H9 (cell line): Measurements from ENCODE around the gene HES6. TPM values are rescaled to one million over a fixed set of nuclear protein-coding genes. Genes with fewer than 3 reads are reported as not detected.

ENCODE experiments used
- DNase-seq: peaks from one replicate; pipeline ENCODE4 v3.0.0-alpha.2; 2017
- H2AFZ ChIP-seq: one replicate; pipeline ENCODE4 v1.6.1; 2013; ENCODE audit warnings: mild to moderate bottlenecking, low read length, control low read depth, moderate library complexity
- H2AK5ac ChIP-seq: 2 replicates; pipeline ENCODE4 v1.6.1; 2013; ENCODE audit warnings: low read length, control low read depth, mixed read lengths; ENCODE audit not compliant: insufficient read length
- H2BK120ac ChIP-seq: one replicate; pipeline ENCODE4 v1.6.1; 2013; ENCODE audit warnings: low read depth, mild to moderate bottlenecking, low read length, control low read depth, inconsistent platforms; ENCODE audit not compliant: poor library complexity, severe bottlenecking
- H2BK12ac ChIP-seq: 2 replicates; pipeline ENCODE4 v1.6.1; 2013; ENCODE audit warnings: low read length, control low read depth, mixed read lengths, low read depth; ENCODE audit not compliant: insufficient read length
- H2BK15ac ChIP-seq: 2 replicates; pipeline ENCODE4 v1.6.1; 2013; ENCODE audit warnings: low read depth, low read length, control low read depth
- H2BK20ac ChIP-seq: one replicate; pipeline ENCODE4 v1.6.1; 2013; ENCODE audit warnings: low read depth, mild to moderate bottlenecking, low read length, control low read depth, inconsistent platforms; ENCODE audit not compliant: poor library complexity, severe bottlenecking
- H2BK5ac ChIP-seq: 2 replicates; pipeline ENCODE4 v1.6.1; 2013; ENCODE audit warnings: low read length, control low read depth, mixed read lengths; ENCODE audit not compliant: insufficient read length
- H3K14ac ChIP-seq: 2 replicates; pipeline ENCODE4 v1.6.1; 2013; ENCODE audit warnings: low read length, control low read depth; ENCODE audit not compliant: insufficient read depth
- H3K18ac ChIP-seq: 2 replicates; pipeline ENCODE4 v1.6.1; 2013; ENCODE audit warnings: low read depth, mild to moderate bottlenecking, mixed read lengths, low read length, control low read depth; ENCODE audit not compliant: insufficient read length
- H3K23ac ChIP-seq: 2 replicates; pipeline ENCODE4 v1.6.1; 2013; ENCODE audit warnings: low read length, control low read depth, mixed read lengths, low read depth; ENCODE audit not compliant: insufficient read length
- H3K23me2 ChIP-seq: 2 replicates; pipeline ENCODE4 v1.6.1; 2013; ENCODE audit warnings: low read depth, mild to moderate bottlenecking, mixed read lengths, low read length, control low read depth; ENCODE audit not compliant: insufficient read length, poor library complexity, severe bottlenecking
- H3K27ac ChIP-seq: 2 replicates; pipeline ENCODE4 v1.5.1; 2013; ENCODE audit warnings: low read length, control low read depth, mixed read lengths, low read depth; ENCODE audit not compliant: insufficient read length
- H3K27me3 ChIP-seq: 2 replicates; pipeline ENCODE4 v1.6.1; 2013; ENCODE audit warnings: low read length, control low read depth, inconsistent platforms; ENCODE audit not compliant: insufficient read depth
- H3K4ac ChIP-seq: 2 replicates; pipeline ENCODE4 v1.6.1; 2013; ENCODE audit warnings: low read depth, mild to moderate bottlenecking, control low read depth, inconsistent platforms, low read length, moderate library complexity
- H3K4me1 ChIP-seq: 2 replicates; pipeline ENCODE4 v1.6.1; 2013; ENCODE audit warnings: low read length, control low read depth, inconsistent platforms; ENCODE audit not compliant: insufficient read depth
- H3K4me2 ChIP-seq: 2 replicates; pipeline ENCODE4 v1.6.1; 2013; ENCODE audit warnings: low read length, control low read depth, mixed read lengths; ENCODE audit not compliant: insufficient read length, insufficient read depth
- H3K56ac ChIP-seq: 2 replicates; pipeline ENCODE4 v1.6.1; 2013; ENCODE audit warnings: low read depth, mild to moderate bottlenecking, mixed read lengths, low read length, control low read depth; ENCODE audit not compliant: insufficient read length
- H3K79me1 ChIP-seq: 2 replicates; pipeline ENCODE4 v1.6.1; 2013; ENCODE audit warnings: low read depth, mild to moderate bottlenecking, moderate library complexity, low read length, control low read depth, inconsistent platforms; ENCODE audit not compliant: insufficient read depth, poor library complexity, severe bottlenecking
- H3K79me2 ChIP-seq: 2 replicates; pipeline ENCODE4 v1.6.1; 2013; ENCODE audit warnings: low read length, control low read depth, inconsistent platforms; ENCODE audit not compliant: insufficient read depth
- H3K9ac ChIP-seq: 2 replicates; pipeline ENCODE4 v1.6.1; 2013; ENCODE audit warnings: low read length, control low read depth, mixed read lengths; ENCODE audit not compliant: insufficient read length; ENCODE audit errors: extremely low read depth
- H3K9me3 ChIP-seq: one replicate; pipeline ENCODE4 v1.6.1; 2013; ENCODE audit warnings: low read depth, low read length, inconsistent platforms; ENCODE audit not compliant: control insufficient read depth
- H3T11ph ChIP-seq: one replicate; pipeline ENCODE4 v1.6.1; 2013; ENCODE audit warnings: mild to moderate bottlenecking, low read length, control low read depth, inconsistent platforms
- H4K20me1 ChIP-seq: one replicate; pipeline ENCODE4 v1.6.1; 2013; ENCODE audit not compliant: control insufficient read depth, insufficient read length, insufficient read depth
- H4K5ac ChIP-seq: 2 replicates; pipeline ENCODE4 v1.6.1; 2013; ENCODE audit warnings: low read depth, mild to moderate bottlenecking, mixed read lengths, low read length, control low read depth; ENCODE audit not compliant: insufficient read length
- H4K8ac ChIP-seq: replicated peaks from 2 replicates; pipeline ENCODE4 v1.6.1; 2013; ENCODE audit warnings: low read length, control low read depth, mixed read lengths, low read depth; ENCODE audit not compliant: insufficient read length
- H4K91ac ChIP-seq: 2 replicates; pipeline ENCODE4 v1.6.1; 2013; ENCODE audit warnings: low read depth, mild to moderate bottlenecking, moderate library complexity, mixed read lengths, low read length, control low read depth; ENCODE audit not compliant: insufficient read length
- H3K27ac Mint-ChIP-seq, 3 experiments: 2 replicates in 2 of 3; 3 replicates in 1 of 3; pipeline ENCODE4 v1.8.0; 2020 to 2021; ENCODE audit warnings: mixed read lengths in 3 of 3, mild to moderate bottlenecking in 1 of 3, moderate library complexity in 1 of 3
- H3K27me3 Mint-ChIP-seq: 2 replicates; pipeline ENCODE4 v1.8.0; 2021; ENCODE audit warnings: low read depth, mild to moderate bottlenecking, moderate library complexity, mixed read lengths
- H3K36me3 Mint-ChIP-seq, 3 experiments: 2 replicates in 2 of 3; 3 replicates in 1 of 3; pipeline ENCODE4 v1.8.0; 2020 to 2021; ENCODE audit warnings: low read depth in 3 of 3, mixed read lengths in 3 of 3; ENCODE audit not compliant: insufficient read depth in 1 of 3
- H3K4me1 Mint-ChIP-seq, 2 experiments: 2 replicates each; pipeline ENCODE4 v1.8.0; 2020; ENCODE audit warnings: mixed read lengths in 2 of 2
- H3K4me3 Mint-ChIP-seq, 2 experiments: 2 replicates in 1 of 2; 3 replicates in 1 of 2; pipeline ENCODE4 v1.8.0; 2020 to 2021; ENCODE audit warnings: mild to moderate bottlenecking in 2 of 2, mixed read lengths in 2 of 2, moderate library complexity in 1 of 2
- H3K9me3 Mint-ChIP-seq, 2 experiments: 2 replicates in 1 of 2; 3 replicates in 1 of 2; pipeline ENCODE4 v1.8.0; 2020; ENCODE audit warnings: mild to moderate bottlenecking in 2 of 2, mixed read lengths in 2 of 2, moderate library complexity in 1 of 2
- CTCF ChIP-seq: fragments of 200-600 bp; sonication (generic); conservative IDR thresholded peaks from 3 replicates; pipeline ENCODE4 v1.8.0; 2021; ENCODE audit warnings: antibody characterized with exemption, mild to moderate bottlenecking
- WGBS: extraction: QIAGEN DNeasy Blood & Tissue Kit; methylation state at CpG from one replicate; pipeline ENCODE4 v1.1.7; 2013; ENCODE audit warnings: missing lambda C conversion rate, low lambda C conversion rate, mixed read lengths; ENCODE audit not compliant: insufficient read length; ENCODE audit errors: extremely low coverage; 5-methylcytosine and 5-hydroxymethylcytosine counted together
- total RNA-seq: library from RNA; stranded (reverse); gene quantifications from 2 replicates; pipeline ENCODE4 v1.2.1, GENCODE V29; 2021

The HES6 gene
- total RNA-seq, 1 experiment from 2014 or later = 27.1 TPM

- Mint-ChIP-seq H3K4me1 (peaks cover 0 to 2% of the 10 kb centered on the region in 2 experiments; a peak in 2 of 4 replicates), H3K9me3 (no peaks in the 10 kb centered on the region), H3K36me3 (peaks cover 6 to 44% (median 20%) of the 10 kb centered on the region in 3 experiments), H3K4me3 (no peak overlapping the region), H3K27me3 (no peaks in the 10 kb centered on the region), H3K27ac (no peak overlapping the region)
- H3K79me2 ChIP-seq = no peaks in the 10 kb centered on the region
- no peaks in the 10 kb centered on the region for H3K9me3 ChIP-seq
- no peak overlapping the region for H4K91ac ChIP-seq
- no peaks in the 10 kb centered on the region for H3K79me1 ChIP-seq
- DNase-seq = no peak
- H2AFZ ChIP-seq = no peak overlapping the region
- H3K56ac ChIP-seq = no peak overlapping the region
- H3K14ac ChIP-seq = no peak overlapping the region
- H3K27me3 ChIP-seq = no peaks in the 10 kb centered on the region
- no peak overlapping the region for H3K9ac ChIP-seq
- no peak for TF ChIP-seq CTCF
- no CpG with 5 or more reads among the region's 8 CpGs for WGBS
- no peak overlapping the region for H2BK5ac ChIP-seq
- H3K4ac ChIP-seq = no peak overlapping the region
- no peak overlapping the region for H2BK120ac ChIP-seq
- no peaks in the 10 kb centered on the region for H4K20me1 ChIP-seq
- H4K8ac ChIP-seq = no peak overlapping the region
- H2BK15ac ChIP-seq = no peak overlapping the region
- H3K27ac ChIP-seq = no peak overlapping the region
- no peak overlapping the region for H3T11ph ChIP-seq
- no peaks in the 10 kb centered on the region for H3K4me1 ChIP-seq
- H3K18ac ChIP-seq = no peak overlapping the region
- no peak overlapping the region for H2AK5ac ChIP-seq
- no peak overlapping the region for H4K5ac ChIP-seq
- H3K23ac ChIP-seq = no peak overlapping the region
- no peaks in the 10 kb centered on the region for H3K23me2 ChIP-seq
- H3K4me2 ChIP-seq = no peak overlapping the region
- no peak overlapping the region for H2BK20ac ChIP-seq
- no peak overlapping the region for H2BK12ac ChIP-seq
Measured at GRCh38 chr2:238255636-238256035, 15.8 kb upstream of the HES6 start.
